GM19397 (cell line): ENCODE results near the gene GRIP1.

Experiments
- ATAC-seq: cut with Tn5 transposase; IDR thresholded peaks from one replicate; pipeline ENCODE4 v1.9.1; 2021; ENCODE audit warnings: mild to moderate bottlenecking, moderate library complexity; ENCODE audit not compliant: unreplicated experiment

Gene GRIP1

DNA sequence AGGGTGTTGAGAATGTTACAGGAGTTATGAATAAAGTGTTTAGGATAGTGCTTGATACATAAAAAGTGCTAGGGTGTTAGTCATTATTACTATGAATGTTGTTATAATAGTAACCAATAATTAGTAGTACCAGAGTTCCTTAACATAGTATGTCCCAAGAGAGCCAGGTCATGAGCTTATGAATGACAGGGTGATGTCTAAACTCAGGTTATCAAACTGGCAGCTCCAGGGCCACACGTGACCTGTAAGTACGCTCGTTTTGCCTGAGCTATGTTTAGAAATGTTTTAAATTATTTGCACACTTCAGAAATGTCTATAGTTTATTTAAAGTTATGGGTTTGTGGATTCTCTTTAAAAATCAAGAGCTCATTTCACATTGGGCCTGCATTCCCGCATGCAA is 14.1 kb upstream of the GRIP1 start:
- no peak for ATAC-seq

- ATAC-seq: no peak
Observed at GRCh38 chr12:66692170-66692569, 13.3 kb upstream of the GRIP1 start.

- no peak for ATAC-seq
Observed at GRCh38 chr12:66688846-66689439, 10.1 kb upstream of the GRIP1 start.

DNA sequence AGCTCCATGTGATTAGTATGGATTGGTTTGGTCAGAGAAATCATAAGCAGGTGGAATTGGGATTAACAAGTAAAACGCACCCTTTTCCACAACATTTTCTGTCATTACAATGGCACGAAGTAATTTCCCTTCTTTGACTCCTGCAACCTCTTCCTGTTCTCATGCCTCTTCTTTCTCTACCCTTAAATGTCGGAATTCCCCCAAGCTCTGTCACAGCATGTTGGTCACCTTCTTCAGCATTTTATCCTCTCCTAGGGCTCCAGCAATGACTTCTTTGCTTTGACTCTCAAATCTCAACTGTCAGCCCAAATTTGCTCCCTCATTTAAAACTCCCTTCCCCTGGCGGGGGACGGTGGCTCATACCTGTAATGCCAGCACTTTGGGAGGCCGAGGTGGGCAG is 5.3 kb upstream of the GRIP1 start:
- ATAC-seq: no peak

GRCh38 chr12:66683822-66684221 is 4.9 kb upstream of the GRIP1 start:
- no peak for ATAC-seq

DNA sequence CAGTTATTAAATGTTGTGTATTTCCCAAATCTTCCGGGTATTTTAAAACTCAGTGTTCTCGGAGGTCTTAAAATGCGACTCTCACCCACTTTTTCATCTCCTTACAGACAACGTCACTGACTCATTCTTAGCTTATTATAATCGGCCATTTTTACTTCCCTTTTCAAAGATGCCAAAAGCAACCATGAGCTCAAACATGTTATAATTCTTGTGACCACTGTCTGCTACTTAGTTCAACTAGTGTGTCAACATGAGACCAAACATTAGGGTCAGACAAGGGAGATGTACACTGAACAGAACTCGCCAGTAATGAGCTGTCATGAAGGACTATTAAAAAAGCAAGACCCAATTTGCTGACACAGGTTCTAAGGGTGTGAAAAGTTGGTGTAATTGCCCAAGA is 4.2 kb upstream of the GRIP1 start:
- ATAC-seq: no peak

DNA sequence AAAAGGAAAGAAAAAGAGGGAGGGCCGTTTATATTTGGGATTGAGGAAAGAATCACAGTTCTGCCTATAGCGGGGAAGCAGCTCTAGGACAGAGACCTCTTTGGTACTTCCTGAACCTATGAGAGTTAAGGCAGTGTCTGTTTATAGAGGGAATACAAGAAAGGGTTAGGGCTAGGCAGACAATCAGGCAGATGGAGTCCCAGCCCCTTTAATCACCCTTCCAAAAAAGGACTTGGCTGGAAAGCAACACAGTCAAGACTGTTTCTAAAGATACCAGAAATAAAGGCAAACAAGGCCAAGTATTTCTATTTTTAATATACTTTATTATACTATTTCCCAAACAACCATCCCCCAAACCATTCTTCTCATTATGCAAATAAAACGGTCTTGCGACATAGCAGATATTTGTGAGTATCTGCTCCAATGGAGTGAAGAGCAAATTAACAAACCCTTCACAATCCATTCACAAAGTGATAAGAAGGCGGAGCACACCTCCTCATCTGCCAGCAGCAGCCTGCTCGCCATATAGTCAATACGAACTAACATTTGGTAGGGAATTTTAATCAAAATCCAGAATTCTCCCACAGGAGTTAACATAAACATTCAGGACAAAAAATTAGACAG is 697 bp upstream of the GRIP1 start:
- no peak for ATAC-seq

DNA sequence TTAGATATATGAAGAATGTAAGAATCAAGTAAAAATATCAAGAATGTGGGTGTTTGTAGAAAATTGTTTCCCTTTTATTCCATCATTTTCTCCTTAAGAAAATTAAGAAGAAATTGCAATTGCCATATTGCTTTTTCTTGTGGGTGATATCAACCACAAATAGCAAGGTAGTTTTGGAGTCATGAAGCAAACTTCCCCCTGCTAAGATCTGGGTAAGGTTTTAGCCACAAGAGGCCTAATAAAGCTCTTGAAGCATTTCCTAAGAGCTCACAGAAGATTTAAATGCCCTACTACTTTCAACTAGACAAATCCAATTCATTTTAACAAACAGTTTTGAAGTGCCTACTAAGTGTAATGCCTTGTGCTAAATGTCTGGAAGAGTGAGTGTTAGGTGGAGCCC is 2.6 kb downstream of the GRIP1 start:
- no peak for ATAC-seq

GRCh38 chr12:66674495-66675122 is 4.3 kb downstream of the GRIP1 start:
- ATAC-seq: no peak

- ATAC-seq: no peak
Observed at GRCh38 chr12:66669541-66669940, 9.3 kb downstream of the GRIP1 start.

GRCh38 chr12:66668311-66668710 is 10.6 kb downstream of the GRIP1 start:
- ATAC-seq: no peak

- no peak for ATAC-seq
Observed at GRCh38 chr12:66667906-66668305, 11.0 kb downstream of the GRIP1 start.

GRCh38 chr12:66666481-66666880 is 12.4 kb downstream of the GRIP1 start:
- no peak for ATAC-seq

- ATAC-seq: no peak
Observed at GRCh38 chr12:66665435-66665985, 13.4 kb downstream of the GRIP1 start.

- ATAC-seq: no peak
Observed at GRCh38 chr12:66664076-66664475, 14.8 kb downstream of the GRIP1 start.

DNA sequence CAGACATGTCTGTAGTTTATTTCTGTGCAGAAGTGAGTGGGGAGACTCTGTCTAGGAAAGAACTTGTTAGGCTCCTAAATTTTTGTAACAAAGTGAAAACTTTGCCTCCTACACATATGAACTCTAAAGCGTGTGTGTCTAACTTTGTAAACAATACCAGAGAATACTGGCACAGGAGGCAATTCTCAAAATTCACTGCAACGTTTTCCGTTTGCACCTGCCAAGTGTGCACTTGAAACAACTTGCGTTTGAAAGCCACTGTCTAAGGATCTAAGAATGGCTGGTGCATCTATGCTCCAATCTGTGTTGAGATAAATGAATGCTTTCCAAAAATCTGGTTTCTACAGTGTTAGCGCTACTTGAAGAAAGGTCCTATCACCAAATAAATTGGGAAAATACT is 15.3 kb downstream of the GRIP1 start:
- ATAC-seq: no peak

DNA sequence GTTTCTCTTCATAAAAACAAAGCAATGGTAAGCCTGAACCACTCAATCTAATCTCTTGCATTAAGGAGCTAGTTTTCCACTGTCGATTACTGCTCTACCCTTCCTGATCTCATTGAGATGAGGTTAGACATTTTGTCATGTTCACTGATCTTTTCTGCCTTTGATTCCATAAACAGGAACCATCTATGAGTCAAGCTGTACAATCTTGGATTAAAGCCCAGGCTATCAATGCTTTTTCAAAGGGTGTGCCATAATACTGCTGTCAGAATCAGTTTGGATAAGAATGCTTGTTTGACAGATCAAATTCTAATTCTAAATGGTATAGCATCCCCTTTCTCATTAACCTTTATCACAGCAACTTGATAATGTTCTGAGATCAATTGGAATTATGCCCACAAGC is 16.1 kb downstream of the GRIP1 start:
- no peak for ATAC-seq

DNA sequence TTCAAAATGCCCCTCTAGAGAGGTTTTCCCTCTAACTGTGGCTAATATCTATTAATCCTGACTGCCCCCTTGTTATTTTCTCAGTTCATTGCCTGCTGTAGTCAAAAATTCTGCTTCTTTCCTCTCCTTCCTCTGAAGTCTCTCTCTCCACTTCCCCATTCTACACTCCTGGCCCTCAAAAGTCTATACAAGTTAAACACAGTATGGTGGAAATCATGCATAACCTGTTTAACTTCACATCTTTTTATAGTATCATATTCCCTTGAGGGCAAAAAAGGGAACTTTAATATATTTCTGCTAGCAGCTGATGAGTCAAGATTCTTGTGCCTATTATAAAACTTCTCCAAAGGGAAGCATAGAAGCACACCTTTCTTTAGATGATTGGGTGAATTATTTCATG is 16.7 kb downstream of the GRIP1 start:
- no peak for ATAC-seq

DNA sequence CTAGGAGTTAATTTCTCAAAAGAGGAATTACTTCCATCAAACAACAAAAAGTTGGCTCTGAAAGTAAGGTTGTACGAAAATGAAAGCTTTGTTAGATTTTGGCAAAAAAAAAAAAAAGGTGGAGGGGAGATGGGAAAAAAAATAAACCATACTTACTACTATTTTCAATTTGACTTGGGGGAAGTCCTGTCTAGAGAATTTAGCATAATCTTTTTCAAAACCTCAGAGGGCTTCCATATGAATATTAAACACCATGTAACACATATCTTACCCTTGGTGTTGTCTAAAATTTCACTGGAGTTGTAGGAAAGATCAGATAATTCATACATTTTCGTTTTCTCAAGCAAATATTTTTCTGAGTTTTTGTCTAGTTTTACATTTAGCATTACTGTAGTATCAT is 17.5 kb downstream of the GRIP1 start:
- ATAC-seq: no peak

DNA sequence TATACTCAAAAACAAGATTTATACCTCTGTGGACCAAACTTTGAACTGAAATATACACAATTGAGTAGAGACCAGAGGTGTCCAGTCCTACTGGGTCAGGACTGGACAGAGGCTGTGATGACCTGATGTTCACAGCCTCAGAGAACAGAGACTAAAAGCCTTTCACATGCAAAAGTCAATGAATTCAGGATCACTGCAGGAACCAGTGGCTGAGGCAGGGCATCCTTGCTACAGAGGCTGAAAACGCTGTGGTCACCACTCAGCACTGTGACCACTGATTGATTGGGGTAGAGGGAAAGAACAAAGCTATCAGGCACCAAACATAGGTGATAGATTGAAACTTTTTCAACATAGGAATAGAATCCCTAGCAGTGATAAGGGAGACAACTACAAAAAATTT is 25.1 kb downstream of the GRIP1 start:
- ATAC-seq: no peak

DNA sequence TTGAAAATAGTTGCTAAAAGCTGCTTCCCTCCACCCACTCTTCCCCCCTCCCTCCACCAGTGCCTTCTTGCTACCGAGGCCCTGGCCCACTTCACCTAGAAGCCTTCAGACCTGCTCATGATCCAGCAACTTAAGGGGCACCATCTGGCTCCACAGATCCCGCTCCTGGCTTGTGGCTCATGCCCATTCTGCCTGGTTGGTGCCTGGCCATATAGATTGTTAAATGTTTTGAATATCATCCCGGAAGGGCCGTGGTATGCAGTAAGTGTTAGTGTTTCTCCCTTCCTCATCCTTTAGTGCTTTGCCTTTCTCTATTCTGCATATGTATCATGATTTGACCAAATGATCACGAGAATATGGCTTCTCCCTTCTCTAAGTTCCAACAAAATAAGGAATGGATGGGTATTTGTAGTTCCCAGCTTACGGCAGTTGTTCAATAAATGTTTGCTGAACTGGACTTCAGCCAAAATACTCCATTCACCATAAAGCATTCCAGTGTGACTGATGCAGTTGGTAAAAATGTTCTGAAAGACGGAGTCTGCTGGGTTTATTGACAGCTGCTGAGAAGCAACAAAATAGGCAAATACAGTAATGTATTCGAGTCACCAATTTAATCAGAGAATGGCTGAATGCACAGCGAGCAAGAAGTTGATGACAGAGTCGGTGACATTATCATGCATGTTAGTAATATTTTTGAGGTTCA is 30.7 kb downstream of the GRIP1 start:
- ATAC-seq: no peak
